ENCODE measurements around the gene PLXNA4.

The PLXNA4 gene

DNA sequence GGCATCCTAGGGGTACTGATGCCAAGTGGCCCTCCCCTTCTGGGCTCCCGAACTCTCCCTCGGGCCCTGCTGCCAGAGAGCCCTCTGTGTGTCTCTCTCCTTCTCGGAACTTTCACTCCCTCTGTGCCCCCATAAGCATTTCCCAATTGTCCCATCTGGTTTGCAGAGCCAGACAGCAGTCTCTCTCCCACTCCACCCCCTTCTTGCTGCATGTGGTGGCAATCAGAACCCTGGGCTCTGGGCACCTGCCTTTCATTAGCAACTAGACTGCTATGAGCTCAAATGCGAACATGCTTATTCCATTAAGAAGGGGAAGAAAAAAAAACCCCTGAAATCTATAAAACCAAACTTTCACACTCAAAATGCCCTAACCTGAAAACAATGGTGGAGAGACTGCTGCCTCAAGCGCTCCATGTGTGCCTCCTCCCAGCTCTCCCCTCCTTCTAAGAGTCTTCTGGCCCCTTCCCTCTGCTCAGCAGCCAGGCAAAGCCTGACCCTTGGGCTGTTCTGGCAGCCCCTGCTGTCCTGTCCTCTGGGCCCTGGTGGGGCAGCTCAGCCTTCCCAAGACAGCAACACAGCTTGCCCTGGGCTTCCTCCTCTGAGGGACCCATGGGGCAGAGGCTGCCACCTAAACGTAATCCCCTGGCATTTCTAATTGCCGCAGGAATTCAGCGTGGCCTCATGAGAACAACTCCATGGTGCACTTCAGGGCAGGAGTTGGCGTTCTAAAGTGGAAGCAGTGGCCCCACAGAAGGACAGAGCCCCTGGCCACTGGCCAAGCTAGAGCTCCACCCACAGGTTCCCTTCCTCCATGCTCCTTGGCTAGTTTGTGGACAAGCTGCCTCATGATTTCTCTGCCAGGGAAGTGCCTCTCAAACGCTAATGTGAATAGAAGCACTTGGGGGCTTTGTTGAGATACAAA is 415.4 kb downstream of the PLXNA4 start:
- peak in 1 of 2 experiments; percentile 21 for DNase-seq

DNA sequence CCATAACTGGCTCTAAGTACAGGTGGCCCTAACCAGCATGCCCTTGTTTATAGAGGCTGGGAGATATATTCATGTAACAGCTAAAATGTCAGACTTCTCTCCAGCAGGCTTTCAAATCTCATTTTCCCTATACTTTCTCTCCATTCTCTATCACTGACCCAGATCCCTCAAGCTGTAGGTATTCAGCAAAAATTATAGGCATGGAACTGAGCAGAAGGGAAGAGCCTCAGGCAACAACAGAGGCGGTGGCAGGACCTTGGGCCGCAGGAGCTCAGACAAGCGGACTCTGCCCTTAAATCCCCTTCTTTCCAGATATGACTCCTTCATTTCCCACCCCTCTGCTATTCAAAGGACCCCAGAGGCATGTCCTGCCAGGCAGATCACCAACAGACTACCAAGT is 417.4 kb downstream of the PLXNA4 start:
- DNase-seq, result no peak

GRCh38 chr7:132158166-132158565 is 418.1 kb downstream of the PLXNA4 start:
- DNase-seq, result peak; percentile 58 to 84

DNA sequence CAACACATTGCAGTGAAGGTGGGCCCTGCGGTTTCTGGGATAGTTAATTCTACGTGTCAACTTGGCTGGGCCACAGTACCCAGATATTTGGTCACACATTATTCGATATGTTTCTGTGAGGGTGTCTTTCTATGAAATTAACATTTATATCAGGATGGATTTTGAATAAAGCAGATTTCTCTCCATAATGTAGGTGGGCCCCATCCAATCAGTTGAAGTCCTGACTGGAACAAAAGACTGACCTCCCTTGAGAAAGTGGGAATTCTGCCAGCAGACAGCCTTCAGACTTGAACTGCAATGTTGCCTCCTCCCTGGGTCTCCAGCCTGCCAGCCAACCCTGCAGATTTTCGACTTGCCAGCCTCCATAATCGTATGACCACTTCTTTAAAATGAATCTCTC is 420.6 kb downstream of the PLXNA4 start:
- no peak for DNase-seq

- no peak for DNase-seq
Measured at GRCh38 chr7:132154695-132155471, 421.4 kb downstream of the PLXNA4 start.

DNA sequence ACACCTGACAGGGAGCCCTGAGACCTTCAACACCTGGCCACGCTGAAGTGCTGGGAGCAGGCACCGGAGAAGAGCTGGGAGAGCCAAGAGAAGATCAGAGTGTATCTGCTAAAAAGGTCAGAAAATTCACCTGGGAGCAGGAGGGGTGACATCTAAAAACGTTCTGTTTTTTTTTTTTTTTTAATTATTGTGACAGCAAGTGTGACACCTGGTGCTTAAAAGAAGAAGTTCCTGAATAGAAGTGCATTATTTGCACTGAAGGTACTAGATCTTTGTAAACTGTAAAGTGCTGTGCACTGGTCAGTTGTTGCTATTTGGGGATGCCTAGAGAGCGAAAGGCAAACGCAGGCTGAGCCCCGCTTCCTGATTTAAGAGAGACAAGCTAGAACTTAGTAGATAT is 422.0 kb downstream of the PLXNA4 start:
- DNase-seq, result no peak

GRCh38 chr7:132152131-132152889 is 424.0 kb downstream of the PLXNA4 start:
- DNase-seq, result no peak

DNA sequence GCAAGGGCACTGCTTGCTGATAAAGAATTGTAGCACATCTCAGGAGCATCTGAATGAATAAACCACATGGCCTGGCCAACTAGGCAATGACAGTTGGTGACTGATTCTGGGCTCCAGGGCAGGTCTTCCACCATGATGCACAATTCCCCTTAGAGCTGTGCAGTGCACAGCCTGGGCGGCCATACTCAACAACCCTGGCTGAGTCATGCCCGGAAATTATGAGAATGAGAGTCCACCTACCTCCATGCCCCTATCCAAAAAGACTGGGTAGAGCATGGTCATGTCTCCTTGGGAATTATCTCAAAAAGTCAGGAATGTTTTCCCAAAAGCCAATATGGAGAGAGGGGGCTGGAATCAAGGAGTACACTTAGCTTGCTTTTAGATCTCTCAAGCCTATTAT is 425.6 kb downstream of the PLXNA4 start:
- no peak for DNase-seq

DNA sequence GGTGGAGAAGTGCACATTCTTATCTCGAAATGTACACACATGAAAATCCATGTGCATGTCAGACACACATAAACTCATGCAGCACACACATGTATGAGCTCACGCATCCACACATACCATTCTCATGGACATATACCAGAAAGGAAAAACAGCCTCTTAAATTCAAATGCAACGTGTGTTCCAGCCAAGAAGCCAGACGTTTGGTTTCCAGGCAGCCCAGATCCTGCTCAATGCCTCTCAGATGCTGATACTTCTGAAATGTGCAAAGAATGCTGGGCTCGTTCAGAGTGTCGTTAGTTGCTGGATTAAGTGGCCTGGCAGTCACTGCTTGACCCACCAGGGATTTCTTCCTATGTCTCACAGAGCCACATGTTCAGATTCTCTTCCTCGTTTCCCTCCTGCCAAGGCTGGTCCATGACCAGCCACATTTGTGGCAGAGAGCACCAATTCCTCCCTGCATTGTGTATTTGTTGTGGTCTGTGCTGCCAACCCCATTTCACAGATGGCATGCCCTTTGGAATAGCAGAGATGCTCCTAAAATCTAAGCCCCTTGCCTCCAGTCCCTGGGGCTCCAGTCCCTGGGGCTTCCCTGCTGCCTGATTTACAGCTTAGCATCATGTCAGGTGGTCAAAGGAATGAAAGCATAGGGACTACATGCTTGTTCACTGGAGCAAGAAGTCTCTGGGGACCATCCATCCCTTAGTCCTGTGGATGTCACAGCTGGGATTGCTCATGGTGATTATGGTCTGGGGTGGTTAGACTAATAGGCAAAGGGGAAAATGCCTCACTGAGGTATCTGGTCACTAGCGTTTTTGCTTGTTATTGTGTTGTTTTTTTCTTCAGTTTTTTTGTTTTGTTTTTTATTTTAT is 426.6 kb downstream of the PLXNA4 start:
- peak; percentile 85 to 92 for DNase-seq

- DNase-seq, result no peak
Measured at GRCh38 chr7:132148876-132149275, 427.4 kb downstream of the PLXNA4 start.

DNA sequence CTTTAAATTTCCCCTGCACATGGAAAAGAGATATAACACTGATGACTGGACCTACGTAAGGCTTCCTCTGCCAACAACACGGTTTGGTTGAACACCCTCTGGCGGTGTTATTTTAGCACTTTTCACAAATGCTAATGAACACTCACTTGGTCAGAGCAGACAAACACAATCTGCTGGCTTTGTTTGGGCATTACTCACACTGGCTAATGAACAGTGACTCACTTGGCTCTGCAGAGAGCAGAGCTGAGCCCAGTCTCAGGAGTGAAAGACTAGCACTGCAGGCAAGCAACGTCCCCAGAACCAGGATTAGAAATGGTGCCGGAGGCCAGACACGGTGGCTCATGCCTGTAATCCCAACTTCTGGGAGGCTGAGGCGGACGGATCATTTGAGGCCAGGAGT is 430.8 kb downstream of the PLXNA4 start:
- no peak for DNase-seq

GRCh38 chr7:132145063-132145462 is 431.2 kb downstream of the PLXNA4 start:
- no peak for DNase-seq

GRCh38 chr7:132142006-132142405 is 434.3 kb downstream of the PLXNA4 start:
- no peak for DNase-seq

- DNase-seq, result no peak
Measured at GRCh38 chr7:132141109-132141508, 435.2 kb downstream of the PLXNA4 start.

- DNase-seq, result no peak
Measured at GRCh38 chr7:132140341-132140740, 435.9 kb downstream of the PLXNA4 start.

- no peak for DNase-seq
Measured at GRCh38 chr7:132138817-132139216, 437.5 kb downstream of the PLXNA4 start.

GRCh38 chr7:132137681-132138080 is 438.6 kb downstream of the PLXNA4 start:
- no peak for DNase-seq

GRCh38 chr7:132135746-132136385 is 440.4 kb downstream of the PLXNA4 start:
- no peak for DNase-seq

GRCh38 chr7:132134814-132135445 is 441.3 kb downstream of the PLXNA4 start:
- DNase-seq, result no peak

- DNase-seq, result peak in 1 of 2 experiments; percentile 13
Measured at GRCh38 chr7:132133501-132133900, 442.8 kb downstream of the PLXNA4 start.

- no peak for DNase-seq
Measured at GRCh38 chr7:132131196-132131595, 445.1 kb downstream of the PLXNA4 start.

Data from NCI-H524 (cell line).